Stomach (tissue), 9 donors: Measurements from ENCODE around the gene ZNF462. TPM values are rescaled to one million over a fixed set of nuclear protein-coding genes. Genes with fewer than 3 reads are reported as not detected.
A peak's percentile ranks its signal among the peaks of the same experiment; 100 is the strongest.

Experiments
- DNase-seq, 2 donors: peaks; one replicate each; pipeline versions ENCODE4 v3.0.0 to v3.0.0-alpha.2; 2013 to 2019
- H3K27ac ChIP-seq, 5 donors: fragments of 200-600 bp in 4 of 5; sonication (generic) in 4 of 5; one replicate each; pipeline ENCODE4 v1.5.1; 2013 to 2019; ENCODE audit warnings: mild to moderate bottlenecking in 1 of 5, moderate library complexity in 1 of 5
- H3K27me3 ChIP-seq, 3 donors: fragments of 200-600 bp; sonication (generic); one replicate each; pipeline ENCODE4 v1.5.1; 2017 to 2019; ENCODE audit warnings: mixed run types in 1 of 3
- H3K36me3 ChIP-seq, 4 donors: fragments of 200-600 bp; sonication (generic); 1 replicate in 3 of 4; 2 replicates in 1 of 4; pipeline ENCODE4 v1.5.1; 2016 to 2019
- H3K4me1 ChIP-seq, 4 donors: fragments of 200-600 bp; sonication (generic); one replicate each; pipeline ENCODE4 v1.5.1; 2016 to 2019
- H3K4me3 ChIP-seq, 4 donors: fragments of 200-600 bp; sonication (generic) in 3 of 4; one replicate each; pipeline ENCODE4 v1.5.1; 2016 to 2019; ENCODE audit warnings: mild to moderate bottlenecking in 1 of 4
- H3K9me3 ChIP-seq, 4 donors: fragments of 200-600 bp; sonication (generic); one replicate each; pipeline ENCODE4 v1.5.1; 2016 to 2019
- CTCF ChIP-seq, 7 experiments: fragments of 450-650 bp in 4 of 7; fragments of 200-600 bp in 3 of 7; sonication (generic) in 3 of 7; IDR thresholded peaks; one replicate each; pipeline ENCODE4 v1.5.1; 2016 to 2019; ENCODE audit warnings: antibody characterized with exemption in 7 of 7, control low read depth in 2 of 7, mild to moderate bottlenecking in 1 of 7
- EP300 ChIP-seq: sonication (generic); formaldehyde crosslinking; IDR thresholded peaks from one replicate; pipeline ENCODE4 v1.6.1; 2017; ENCODE audit warnings: antibody characterized with exemption
- POLR2A ChIP-seq, 4 donors: fragments of 450-650 bp; IDR thresholded peaks; one replicate each; pipeline ENCODE4 v1.6.1; 2016; ENCODE audit warnings: antibody characterized with exemption in 4 of 4, control low read depth in 2 of 4, mild to moderate bottlenecking in 1 of 4, moderate library complexity in 1 of 4
- POLR2AphosphoS5 ChIP-seq, 3 donors: sonication (generic); formaldehyde crosslinking; IDR thresholded peaks; one replicate each; pipeline ENCODE4 v1.6.1; 2016; ENCODE audit warnings: antibody characterized with exemption in 3 of 3
- WGBS, 5 donors: extraction: QIAGEN DNeasy Blood & Tissue Kit in 3 of 5; methylation state at CpG; one replicate each; pipeline versions ENCODE4 v1.1.5 to v1.1.7; 2013 to 2018; 5-methylcytosine and 5-hydroxymethylcytosine counted together
- intact Hi-C: fragments of 100-400 bp; cut with DNase I; formaldehyde crosslinking; loops from one replicate; pipeline ENCODE4 v1.15.1; 2023; ENCODE audit warnings: low total_unique reads
- polyA plus RNA-seq, 3 donors: library from polyadenylated mRNA; stranded (reverse); fragments of 200-250 nt; gene quantifications; one replicate each; pipeline ENCODE4 v1.2.3, GENCODE V29; 2013
- total RNA-seq, 5 donors: library from RNA; depleted of rRNA; stranded (reverse); fragments of >200 nt; gene quantifications; one replicate each; pipeline versions ENCODE4 v1.1.0 to v1.2.3, GENCODE V29; 2014 to 2016
- donor health status: healthy with polysubstance abuse.
- donor health status: Bipolar disorder and iron deficiency.
- donor health status: healthy.

Gene ZNF462
- total and polyA plus RNA-seq, 8 donors, result 0.50 to 60.1 (median 10.1) TPM

DNA sequence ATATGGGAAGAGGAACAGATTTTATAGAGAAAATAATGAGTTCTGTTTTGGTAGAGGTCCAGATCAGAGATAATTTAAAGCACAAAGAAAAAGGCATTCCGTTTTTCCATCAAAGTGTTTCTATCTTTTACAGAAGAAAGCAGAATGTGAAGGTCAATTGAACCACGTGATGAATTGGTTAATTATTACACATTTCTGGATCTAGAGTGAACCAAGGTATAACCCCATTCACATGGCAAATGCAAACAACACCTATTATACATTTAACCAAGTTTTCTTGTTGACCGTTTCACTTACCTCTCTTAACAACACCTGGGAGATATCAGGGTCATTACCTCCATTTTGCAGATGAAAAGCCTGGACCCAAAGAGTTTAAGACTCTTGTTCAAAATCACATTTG, 34.9 kb upstream of the ZNF462 start:
- peaks cover 0 to 11% (median 3%) of the 10 kb centered on the region in 4 donors for H3K4me1 ChIP-seq
- H3K9me3 ChIP-seq, result no peaks in the 10 kb centered on the region
- H3K27ac ChIP-seq, result no peak overlapping the region
- H3K4me3 ChIP-seq, result no peak overlapping the region
- no peaks in the 10 kb centered on the region for H3K27me3 ChIP-seq
- DNase-seq, result peak in 1 of 2 donors; percentile 6
- intact Hi-C loops, result no loop called here
- H3K36me3 ChIP-seq, result no peaks in the 10 kb centered on the region
- WGBS, 5 donors, result 28 to 56% (median 51%) methylated on average over 3 of the region's 3 CpGs
- TF ChIP-seq POLR2AphosphoS5 (IDR thresholded peaks at IDR 0.05), result no peak
- no peak for TF ChIP-seq EP300
- TF ChIP-seq CTCF (IDR thresholded peaks at IDR 0.05), result no peak
- no peak for TF ChIP-seq POLR2A (IDR thresholded peaks at IDR 0.05)

- H3K27me3 ChIP-seq, result no peaks in the 10 kb centered on the region
- no peak for TF ChIP-seq EP300
- TF ChIP-seq CTCF (IDR thresholded peaks at IDR 0.05), result no peak
- no peak for TF ChIP-seq POLR2AphosphoS5 (IDR thresholded peaks at IDR 0.05)
- no peak for TF ChIP-seq POLR2A (IDR thresholded peaks at IDR 0.05)
- no peak for DNase-seq
- intact Hi-C loops, result no loop called here
- H3K36me3 ChIP-seq, result no peaks in the 10 kb centered on the region
- no peaks in the 10 kb centered on the region for H3K9me3 ChIP-seq
- peaks cover 0 to 11% (median 3%) of the 10 kb centered on the region in 4 donors for H3K4me1 ChIP-seq
- H3K4me3 ChIP-seq, result no peak overlapping the region
- no peak overlapping the region for H3K27ac ChIP-seq
Measured at GRCh38 chr9:106828965-106829364, 34.0 kb upstream of the ZNF462 start.

DNA sequence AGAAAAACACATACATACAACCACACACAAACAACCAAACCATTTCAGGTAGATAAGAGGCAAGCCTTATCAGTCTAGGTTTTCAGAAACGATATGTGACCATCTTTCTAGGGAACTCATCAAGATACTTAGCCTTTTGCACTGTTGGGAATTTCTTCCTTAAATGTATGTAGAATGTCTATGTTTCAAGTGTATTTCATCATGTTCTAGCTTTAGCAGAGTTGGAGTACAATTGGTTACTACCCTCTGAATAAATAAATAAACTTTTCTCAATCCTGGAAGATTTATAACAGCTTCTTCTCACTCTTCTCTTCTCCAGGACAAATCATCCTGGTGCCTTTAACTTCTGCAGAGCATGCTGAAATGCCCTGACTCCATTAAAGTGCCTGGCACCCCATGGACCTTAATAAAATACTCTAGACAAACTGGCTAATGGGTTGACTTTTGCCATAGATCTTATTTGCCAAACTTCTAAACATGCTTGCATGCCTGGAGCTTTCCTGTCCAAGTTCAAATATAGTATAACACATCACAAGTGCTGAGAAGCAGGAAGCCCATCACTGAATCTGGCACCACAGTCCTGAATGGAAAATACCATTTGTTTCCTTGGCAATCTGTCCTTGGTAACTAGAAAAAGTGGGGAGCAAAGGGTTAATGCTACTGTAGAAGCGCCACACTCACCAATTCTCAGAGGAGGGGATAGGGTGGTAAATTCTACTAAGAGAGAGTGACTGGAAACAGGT, 33.1 kb upstream of the ZNF462 start:
- Histone ChIP-seq H3K36me3 (no peaks in the 10 kb centered on the region), H3K9me3 (no peaks in the 10 kb centered on the region), H3K27me3 (no peaks in the 10 kb centered on the region), H3K27ac (peak overlapping the region in 1 of 5 donors; percentile 33), H3K4me1 (peaks cover 0 to 11% (median 3%) of the 10 kb centered on the region in 4 donors), H3K4me3 (no peak overlapping the region)
- intact Hi-C loops, result no loop called here
- WGBS, 5 donors, result 53 to 69% (median 67%) methylated on average over 2 of the region's 2 CpGs
- TF ChIP-seq EP300 (no peak), POLR2A (IDR thresholded peaks at IDR 0.05) (no peak), CTCF (IDR thresholded peaks at IDR 0.05) (no peak), POLR2AphosphoS5 (IDR thresholded peaks at IDR 0.05) (no peak)
- DNase-seq, result peak in 1 of 2 donors; percentile 16

DNA sequence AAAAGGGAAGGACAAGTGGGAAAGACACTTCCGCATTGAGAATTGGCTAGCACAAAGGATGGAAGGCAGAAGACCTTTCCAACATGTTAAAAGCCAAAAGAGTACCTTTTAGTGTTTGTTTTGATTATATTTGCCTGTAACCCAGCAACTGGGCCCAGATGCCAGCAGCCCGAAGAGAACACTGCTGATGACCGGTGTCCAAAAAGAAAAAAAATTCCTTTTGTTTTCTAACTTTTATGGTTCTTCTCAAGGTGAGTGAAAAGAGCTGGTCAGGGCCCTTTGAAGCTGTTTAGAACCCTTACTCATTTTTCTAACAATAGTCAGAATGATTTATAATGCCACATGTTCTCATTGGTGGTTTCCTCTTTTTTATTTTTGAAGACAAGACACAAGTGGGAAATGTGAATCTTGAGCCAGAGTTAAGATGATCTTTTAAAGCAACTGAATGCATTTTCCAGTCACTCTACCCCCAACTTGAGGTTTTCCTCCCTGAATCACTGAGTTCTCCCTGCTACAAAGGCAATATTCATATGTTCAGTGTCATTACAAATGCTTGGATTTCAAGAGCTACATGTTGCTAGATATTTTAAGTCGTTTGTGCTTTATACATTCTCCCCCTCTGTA, 32.3 kb upstream of the ZNF462 start:
- WGBS, 5 donors, result 49 to 73% (median 57%) methylated on average over 4 of the region's 4 CpGs
- Histone ChIP-seq H3K27ac (peak overlapping the region in 1 of 5 donors; percentile 33), H3K27me3 (no peaks in the 10 kb centered on the region), H3K9me3 (no peaks in the 10 kb centered on the region), H3K36me3 (no peaks in the 10 kb centered on the region), H3K4me3 (no peak overlapping the region), H3K4me1 (peaks cover 0 to 11% (median 3%) of the 10 kb centered on the region in 4 donors)
- TF ChIP-seq CTCF (IDR thresholded peaks at IDR 0.05), result no peak
- TF ChIP-seq POLR2AphosphoS5 (IDR thresholded peaks at IDR 0.05), result no peak
- TF ChIP-seq EP300, result no peak
- TF ChIP-seq POLR2A (IDR thresholded peaks at IDR 0.05), result no peak
- peak in 1 of 2 donors; percentile 38 for DNase-seq
- intact Hi-C loops, result no loop called here
